GM12872 (cell line): Measurements from ENCODE around the gene MEF2A.

Source experiments
- CTCF ChIP-seq: IDR thresholded peaks from 3 replicates; pipeline ENCODE4 v1.5.1; 2011; ENCODE audit warnings: low read depth, mild to moderate bottlenecking, low read length, moderate library complexity; ENCODE audit not compliant: insufficient read depth

The MEF2A gene

GRCh38 chr15:99682455-99682854 lies 116.7 kb downstream of the MEF2A start:
- TF ChIP-seq CTCF = no peak

- TF ChIP-seq CTCF = no peak
These were observed 117.4 kb downstream of the MEF2A start for GRCh38 chr15:99683000-99683670.

GRCh38 chr15:99686290-99686689 lies 120.5 kb downstream of the MEF2A start:
- no peak for TF ChIP-seq CTCF

GRCh38 chr15:99692825-99693224 lies 127.0 kb downstream of the MEF2A start:
- TF ChIP-seq CTCF = no peak

GRCh38 chr15:99696096-99696495 lies 130.3 kb downstream of the MEF2A start:
- no peak for TF ChIP-seq CTCF

- no peak for TF ChIP-seq CTCF
These were observed 137.3 kb downstream of the MEF2A start for GRCh38 chr15:99702895-99703602.

- peak; percentile 49; the same call in 2 of the 3 replicates for TF ChIP-seq CTCF
These were observed 138.0 kb downstream of the MEF2A start for GRCh38 chr15:99703603-99704443.
